ENCODE measurements around the gene OTX2. TPM values are rescaled to one million over a fixed set of nuclear protein-coding genes. Genes with fewer than 3 reads are reported as not detected.

OTX2 gene
- total and polyA plus RNA-seq, 2 donors from 2014 or later: not detected

- no peaks in the 10 kb centered on the region for H3K36me3 ChIP-seq (ENCODE audit: control insufficient read depth in 2 of 3, insufficient read depth in 3 of 3, low read length in 3 of 3)
- no peak overlapping the region for H3K4me3 ChIP-seq (ENCODE audit: low read length in 3 of 3)
- peaks cover 37% of the 10 kb centered on the region for H3K27me3 ChIP-seq (ENCODE audit: control insufficient read depth, insufficient read depth, low read length)
- no peaks in the 10 kb centered on the region for H3K4me1 ChIP-seq (ENCODE audit: control insufficient read depth in 2 of 3, insufficient read depth in 2 of 3, low read depth in 1 of 3, low read length in 3 of 3)
- H3K9ac ChIP-seq (ENCODE audit: low read length in 3 of 3): no peak overlapping the region
- H3K9me3 ChIP-seq (ENCODE audit: control insufficient read depth in 2 of 3, insufficient read depth in 1 of 3, low read length in 3 of 3): no peaks in the 10 kb centered on the region
- DNase-seq (no peak), FAIRE-seq (no peak)
- TF ChIP-seq, protein P1, sequence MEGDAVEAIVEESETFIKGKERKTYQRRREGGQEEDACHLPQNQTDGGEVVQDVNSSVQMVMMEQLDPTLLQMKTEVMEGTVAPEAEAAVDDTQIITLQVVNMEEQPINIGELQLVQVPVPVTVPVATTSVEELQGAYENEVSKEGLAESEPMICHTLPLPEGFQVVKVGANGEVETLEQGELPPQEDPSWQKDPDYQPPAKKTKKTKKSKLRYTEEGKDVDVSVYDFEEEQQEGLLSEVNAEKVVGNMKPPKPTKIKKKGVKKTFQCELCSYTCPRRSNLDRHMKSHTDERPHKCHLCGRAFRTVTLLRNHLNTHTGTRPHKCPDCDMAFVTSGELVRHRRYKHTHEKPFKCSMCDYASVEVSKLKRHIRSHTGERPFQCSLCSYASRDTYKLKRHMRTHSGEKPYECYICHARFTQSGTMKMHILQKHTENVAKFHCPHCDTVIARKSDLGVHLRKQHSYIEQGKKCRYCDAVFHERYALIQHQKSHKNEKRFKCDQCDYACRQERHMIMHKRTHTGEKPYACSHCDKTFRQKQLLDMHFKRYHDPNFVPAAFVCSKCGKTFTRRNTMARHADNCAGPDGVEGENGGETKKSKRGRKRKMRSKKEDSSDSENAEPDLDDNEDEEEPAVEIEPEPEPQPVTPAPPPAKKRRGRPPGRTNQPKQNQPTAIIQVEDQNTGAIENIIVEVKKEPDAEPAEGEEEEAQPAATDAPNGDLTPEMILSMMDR (IDR thresholded peaks at IDR 0.05; ENCODE audit: borderline replicate concordance, extremely low read depth, insufficient read depth): no peak
- intact Hi-C loops (cut with DNase I): no loop called here
- no peak overlapping the region for H3K27ac ChIP-seq (ENCODE audit: low read depth in 2 of 2, low read length in 2 of 2)
These were observed 10.9 kb upstream of the OTX2 start for GRCh38 chr14:56821177-56821576.

DNA sequence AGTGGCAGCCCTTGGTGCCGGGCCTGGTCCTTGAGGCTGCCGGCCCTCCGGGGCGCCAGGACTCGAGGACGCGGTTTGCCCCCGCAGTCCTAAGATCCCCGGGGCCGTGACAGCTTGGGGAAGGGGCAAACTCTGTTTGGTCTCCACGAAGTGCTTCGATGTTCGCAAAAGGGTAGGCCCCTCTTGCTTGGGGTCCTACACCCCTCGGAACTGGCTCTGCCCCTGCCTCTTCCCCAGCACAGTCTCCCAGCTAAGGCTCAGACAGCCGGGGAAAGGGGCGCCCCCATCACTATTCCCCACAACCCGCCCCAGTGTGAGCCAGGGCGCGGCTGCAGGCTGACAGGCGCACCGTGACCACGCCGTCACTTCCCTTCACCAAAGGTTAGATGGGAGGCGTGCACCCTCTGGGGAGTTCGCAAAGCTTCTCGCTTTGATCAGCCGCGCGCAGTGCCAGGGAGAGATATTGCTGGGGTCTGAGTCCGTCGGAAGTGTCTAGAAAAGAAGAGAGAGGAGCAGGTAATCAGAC is 7.2 kb upstream of the OTX2 start:
- DNase-seq (peak in 1 of 5 donors; percentile 52), FAIRE-seq (no peak)
- H3K9ac ChIP-seq (ENCODE audit: low read length in 3 of 3): no peak overlapping the region
- intact Hi-C loops (cut with DNase I): no loop called here
- H3K27ac ChIP-seq (ENCODE audit: low read depth in 2 of 2, low read length in 2 of 2): no peak overlapping the region
- H3K4me1 ChIP-seq (ENCODE audit: control insufficient read depth in 2 of 3, insufficient read depth in 2 of 3, low read depth in 1 of 3, low read length in 3 of 3): no peaks in the 10 kb centered on the region
- H3K36me3 ChIP-seq (ENCODE audit: control insufficient read depth in 2 of 3, insufficient read depth in 3 of 3, low read length in 3 of 3): no peaks in the 10 kb centered on the region
- H3K27me3 ChIP-seq (ENCODE audit: control insufficient read depth, insufficient read depth, low read length): peaks cover 68% of the 10 kb centered on the region
- no peaks in the 10 kb centered on the region for H3K9me3 ChIP-seq (ENCODE audit: control insufficient read depth in 2 of 3, insufficient read depth in 1 of 3, low read length in 3 of 3)
- no peak overlapping the region for H3K4me3 ChIP-seq (ENCODE audit: low read length in 3 of 3)
- TF ChIP-seq, protein P1 (IDR thresholded peaks at IDR 0.05; ENCODE audit: borderline replicate concordance, extremely low read depth, insufficient read depth): no peak

GRCh38 chr14:56816574-56817391 is 6.5 kb upstream of the OTX2 start:
- Histone ChIP-seq H3K4me1 (ENCODE audit: control insufficient read depth in 2 of 3, insufficient read depth in 2 of 3, low read depth in 1 of 3, low read length in 3 of 3) (no peaks in the 10 kb centered on the region), H3K4me3 (ENCODE audit: low read length in 3 of 3) (no peak overlapping the region), H3K27ac (ENCODE audit: low read depth in 2 of 2, low read length in 2 of 2) (no peak overlapping the region), H3K9me3 (ENCODE audit: control insufficient read depth in 2 of 3, insufficient read depth in 1 of 3, low read length in 3 of 3) (no peaks in the 10 kb centered on the region), H3K27me3 (ENCODE audit: control insufficient read depth, insufficient read depth, low read length) (peaks cover 69% of the 10 kb centered on the region), H3K9ac (ENCODE audit: low read length in 3 of 3) (no peak overlapping the region), H3K36me3 (ENCODE audit: control insufficient read depth in 2 of 3, insufficient read depth in 3 of 3, low read length in 3 of 3) (no peaks in the 10 kb centered on the region)
- FAIRE-seq (no peak), DNase-seq (peak in 1 of 5 donors; percentile 51)
- TF ChIP-seq, protein P1 (IDR thresholded peaks at IDR 0.05; ENCODE audit: borderline replicate concordance, extremely low read depth, insufficient read depth): no peak
- intact Hi-C loops (cut with DNase I): no loop called here

Data from kidney (tissue), 14 donors.